WTC11 (cell line): Measurements from ENCODE around the gene CHST11.

Experiments used
- RELA ChIP-seq: sonication (generic); formaldehyde crosslinking; IDR thresholded peaks from 2 replicates; pipeline ENCODE4 v1.8.1; 2022; ENCODE audit warnings: missing genetic modification reagents, mild to moderate bottlenecking, borderline replicate concordance
- SP1 ChIP-seq: sonication (generic); formaldehyde crosslinking; conservative IDR thresholded peaks from 2 replicates; pipeline ENCODE4 v1.8.1; 2022; ENCODE audit warnings: missing genetic modification reagents
- TEAD4 ChIP-seq: sonication (generic); formaldehyde crosslinking; IDR thresholded peaks from 2 replicates; pipeline ENCODE4 v1.8.0; 2022; ENCODE audit warnings: mild to moderate bottlenecking, missing genetic modification reagents
- ZNF219 ChIP-seq: sonication (generic); formaldehyde crosslinking; IDR thresholded peaks from 2 replicates; pipeline ENCODE4 v1.8.0; 2023; ENCODE audit warnings: missing genetic modification reagents, mild to moderate bottlenecking, borderline replicate concordance
- ZNF263 ChIP-seq: sonication (generic); formaldehyde crosslinking; IDR thresholded peaks from 2 replicates; pipeline ENCODE4 v1.8.1; 2022; ENCODE audit warnings: low read depth, mild to moderate bottlenecking, moderate library complexity, missing genetic modification reagents
- TF ChIP-seq, protein P1 (sequence below): sonication (generic); formaldehyde crosslinking; IDR thresholded peaks from 2 replicates; pipeline ENCODE4 v1.8.1; 2023; ENCODE audit warnings: mild to moderate bottlenecking, missing genetic modification reagents
- TF ChIP-seq, protein P2 (sequence below): fragments of 200-600 bp; IDR thresholded peaks from 2 replicates; pipeline ENCODE4 v1.8.0; 2022; ENCODE audit warnings: antibody characterized with exemption
- TF ChIP-seq, protein P3 (sequence below): sonication (generic); formaldehyde crosslinking; IDR thresholded peaks from 2 replicates; pipeline ENCODE4 v1.8.1; 2022; ENCODE audit warnings: mild to moderate bottlenecking, moderate library complexity, missing genetic modification reagents

DNA sequence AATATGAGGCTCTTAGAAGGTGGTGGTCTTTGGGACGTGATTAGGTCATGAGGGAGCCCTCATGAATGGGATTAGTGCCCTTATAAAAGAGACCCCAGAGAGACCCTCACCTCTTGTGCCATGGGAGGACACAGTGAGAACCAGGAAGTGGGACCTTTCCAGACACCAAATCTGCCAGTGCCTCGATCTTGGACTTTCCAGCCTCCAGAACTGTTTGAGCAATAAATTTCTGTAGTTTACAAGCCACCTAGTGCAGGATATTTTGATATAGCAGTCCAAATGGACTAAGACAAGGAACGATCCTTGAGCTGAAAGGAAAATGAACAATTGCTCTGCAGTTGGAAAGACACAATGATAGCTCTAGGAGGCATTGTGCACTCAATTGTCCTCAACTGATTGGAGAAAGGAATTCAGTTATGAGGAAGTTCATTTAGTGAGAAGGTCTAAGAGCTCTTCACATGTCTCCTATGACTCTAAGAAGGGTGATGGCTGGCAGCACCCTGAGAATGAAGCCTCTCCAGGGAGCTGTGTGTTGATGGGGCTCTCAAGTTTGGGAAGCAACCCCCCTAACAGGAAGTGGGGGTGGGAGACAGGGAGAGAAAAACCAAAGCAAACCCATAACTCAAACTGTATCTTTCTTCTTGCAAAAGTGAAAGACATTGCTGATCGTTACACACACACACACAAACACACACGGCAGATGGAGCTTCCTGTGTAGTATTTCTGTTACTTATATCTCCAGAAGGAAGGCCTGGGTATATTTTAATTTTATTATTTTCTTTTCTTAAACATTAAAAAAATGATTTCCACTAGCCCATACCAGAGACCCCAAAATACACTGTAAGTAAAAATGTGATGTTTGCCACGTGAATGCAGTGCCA, 21.0 kb downstream of the CHST11 start:
- TF ChIP-seq, protein P1, sequence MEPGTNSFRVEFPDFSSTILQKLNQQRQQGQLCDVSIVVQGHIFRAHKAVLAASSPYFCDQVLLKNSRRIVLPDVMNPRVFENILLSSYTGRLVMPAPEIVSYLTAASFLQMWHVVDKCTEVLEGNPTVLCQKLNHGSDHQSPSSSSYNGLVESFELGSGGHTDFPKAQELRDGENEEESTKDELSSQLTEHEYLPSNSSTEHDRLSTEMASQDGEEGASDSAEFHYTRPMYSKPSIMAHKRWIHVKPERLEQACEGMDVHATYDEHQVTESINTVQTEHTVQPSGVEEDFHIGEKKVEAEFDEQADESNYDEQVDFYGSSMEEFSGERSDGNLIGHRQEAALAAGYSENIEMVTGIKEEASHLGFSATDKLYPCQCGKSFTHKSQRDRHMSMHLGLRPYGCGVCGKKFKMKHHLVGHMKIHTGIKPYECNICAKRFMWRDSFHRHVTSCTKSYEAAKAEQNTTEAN (CRISPR knock-in tag) = no peak
- TF ChIP-seq, protein P2, sequence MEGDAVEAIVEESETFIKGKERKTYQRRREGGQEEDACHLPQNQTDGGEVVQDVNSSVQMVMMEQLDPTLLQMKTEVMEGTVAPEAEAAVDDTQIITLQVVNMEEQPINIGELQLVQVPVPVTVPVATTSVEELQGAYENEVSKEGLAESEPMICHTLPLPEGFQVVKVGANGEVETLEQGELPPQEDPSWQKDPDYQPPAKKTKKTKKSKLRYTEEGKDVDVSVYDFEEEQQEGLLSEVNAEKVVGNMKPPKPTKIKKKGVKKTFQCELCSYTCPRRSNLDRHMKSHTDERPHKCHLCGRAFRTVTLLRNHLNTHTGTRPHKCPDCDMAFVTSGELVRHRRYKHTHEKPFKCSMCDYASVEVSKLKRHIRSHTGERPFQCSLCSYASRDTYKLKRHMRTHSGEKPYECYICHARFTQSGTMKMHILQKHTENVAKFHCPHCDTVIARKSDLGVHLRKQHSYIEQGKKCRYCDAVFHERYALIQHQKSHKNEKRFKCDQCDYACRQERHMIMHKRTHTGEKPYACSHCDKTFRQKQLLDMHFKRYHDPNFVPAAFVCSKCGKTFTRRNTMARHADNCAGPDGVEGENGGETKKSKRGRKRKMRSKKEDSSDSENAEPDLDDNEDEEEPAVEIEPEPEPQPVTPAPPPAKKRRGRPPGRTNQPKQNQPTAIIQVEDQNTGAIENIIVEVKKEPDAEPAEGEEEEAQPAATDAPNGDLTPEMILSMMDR = no peak
- no peak for TF ChIP-seq RELA (CRISPR knock-in tag)
- TF ChIP-seq, protein P3, sequence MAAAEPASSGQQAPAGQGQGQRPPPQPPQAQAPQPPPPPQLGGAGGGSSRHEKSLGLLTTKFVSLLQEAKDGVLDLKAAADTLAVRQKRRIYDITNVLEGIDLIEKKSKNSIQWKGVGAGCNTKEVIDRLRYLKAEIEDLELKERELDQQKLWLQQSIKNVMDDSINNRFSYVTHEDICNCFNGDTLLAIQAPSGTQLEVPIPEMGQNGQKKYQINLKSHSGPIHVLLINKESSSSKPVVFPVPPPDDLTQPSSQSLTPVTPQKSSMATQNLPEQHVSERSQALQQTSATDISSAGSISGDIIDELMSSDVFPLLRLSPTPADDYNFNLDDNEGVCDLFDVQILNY = no peak
- TF ChIP-seq ZNF263 = no peak
- TF ChIP-seq SP1 = no peak
- TF ChIP-seq TEAD4 (CRISPR knock-in tag) = no peak
- TF ChIP-seq ZNF219 (CRISPR knock-in tag) = no peak
